H9 (cell line): ENCODE results near the gene SELENOS. TPM values are rescaled to one million over a fixed set of nuclear protein-coding genes. Genes with fewer than 3 reads are reported as not detected.

Source experiments
- DNase-seq: peaks from one replicate; pipeline ENCODE4 v3.0.0-alpha.2; 2017
- H2AFZ ChIP-seq: one replicate; pipeline ENCODE4 v1.6.1; 2013; ENCODE audit warnings: mild to moderate bottlenecking, low read length, control low read depth, moderate library complexity
- H2AK5ac ChIP-seq: 2 replicates; pipeline ENCODE4 v1.6.1; 2013; ENCODE audit warnings: low read length, control low read depth, mixed read lengths; ENCODE audit not compliant: insufficient read length
- H2BK120ac ChIP-seq: one replicate; pipeline ENCODE4 v1.6.1; 2013; ENCODE audit warnings: low read depth, mild to moderate bottlenecking, low read length, control low read depth, inconsistent platforms; ENCODE audit not compliant: poor library complexity, severe bottlenecking
- H2BK12ac ChIP-seq: 2 replicates; pipeline ENCODE4 v1.6.1; 2013; ENCODE audit warnings: low read length, control low read depth, mixed read lengths, low read depth; ENCODE audit not compliant: insufficient read length
- H2BK15ac ChIP-seq: 2 replicates; pipeline ENCODE4 v1.6.1; 2013; ENCODE audit warnings: low read depth, low read length, control low read depth
- H2BK20ac ChIP-seq: one replicate; pipeline ENCODE4 v1.6.1; 2013; ENCODE audit warnings: low read depth, mild to moderate bottlenecking, low read length, control low read depth, inconsistent platforms; ENCODE audit not compliant: poor library complexity, severe bottlenecking
- H2BK5ac ChIP-seq: 2 replicates; pipeline ENCODE4 v1.6.1; 2013; ENCODE audit warnings: low read length, control low read depth, mixed read lengths; ENCODE audit not compliant: insufficient read length
- H3K14ac ChIP-seq: 2 replicates; pipeline ENCODE4 v1.6.1; 2013; ENCODE audit warnings: low read length, control low read depth; ENCODE audit not compliant: insufficient read depth
- H3K18ac ChIP-seq: 2 replicates; pipeline ENCODE4 v1.6.1; 2013; ENCODE audit warnings: low read depth, mild to moderate bottlenecking, mixed read lengths, low read length, control low read depth; ENCODE audit not compliant: insufficient read length
- H3K23ac ChIP-seq: 2 replicates; pipeline ENCODE4 v1.6.1; 2013; ENCODE audit warnings: low read length, control low read depth, mixed read lengths, low read depth; ENCODE audit not compliant: insufficient read length
- H3K23me2 ChIP-seq: 2 replicates; pipeline ENCODE4 v1.6.1; 2013; ENCODE audit warnings: low read depth, mild to moderate bottlenecking, mixed read lengths, low read length, control low read depth; ENCODE audit not compliant: insufficient read length, poor library complexity, severe bottlenecking
- H3K27ac ChIP-seq: 2 replicates; pipeline ENCODE4 v1.5.1; 2013; ENCODE audit warnings: low read length, control low read depth, mixed read lengths, low read depth; ENCODE audit not compliant: insufficient read length
- H3K27me3 ChIP-seq: 2 replicates; pipeline ENCODE4 v1.6.1; 2013; ENCODE audit warnings: low read length, control low read depth, inconsistent platforms; ENCODE audit not compliant: insufficient read depth
- H3K4ac ChIP-seq: 2 replicates; pipeline ENCODE4 v1.6.1; 2013; ENCODE audit warnings: low read depth, mild to moderate bottlenecking, control low read depth, inconsistent platforms, low read length, moderate library complexity
- H3K4me1 ChIP-seq: 2 replicates; pipeline ENCODE4 v1.6.1; 2013; ENCODE audit warnings: low read length, control low read depth, inconsistent platforms; ENCODE audit not compliant: insufficient read depth
- H3K4me2 ChIP-seq: 2 replicates; pipeline ENCODE4 v1.6.1; 2013; ENCODE audit warnings: low read length, control low read depth, mixed read lengths; ENCODE audit not compliant: insufficient read length, insufficient read depth
- H3K56ac ChIP-seq: 2 replicates; pipeline ENCODE4 v1.6.1; 2013; ENCODE audit warnings: low read depth, mild to moderate bottlenecking, mixed read lengths, low read length, control low read depth; ENCODE audit not compliant: insufficient read length
- H3K79me1 ChIP-seq: 2 replicates; pipeline ENCODE4 v1.6.1; 2013; ENCODE audit warnings: low read depth, mild to moderate bottlenecking, moderate library complexity, low read length, control low read depth, inconsistent platforms; ENCODE audit not compliant: insufficient read depth, poor library complexity, severe bottlenecking
- H3K79me2 ChIP-seq: 2 replicates; pipeline ENCODE4 v1.6.1; 2013; ENCODE audit warnings: low read length, control low read depth, inconsistent platforms; ENCODE audit not compliant: insufficient read depth
- H3K9ac ChIP-seq: 2 replicates; pipeline ENCODE4 v1.6.1; 2013; ENCODE audit warnings: low read length, control low read depth, mixed read lengths; ENCODE audit not compliant: insufficient read length; ENCODE audit errors: extremely low read depth
- H3K9me3 ChIP-seq: one replicate; pipeline ENCODE4 v1.6.1; 2013; ENCODE audit warnings: low read depth, low read length, inconsistent platforms; ENCODE audit not compliant: control insufficient read depth
- H3T11ph ChIP-seq: one replicate; pipeline ENCODE4 v1.6.1; 2013; ENCODE audit warnings: mild to moderate bottlenecking, low read length, control low read depth, inconsistent platforms
- H4K20me1 ChIP-seq: one replicate; pipeline ENCODE4 v1.6.1; 2013; ENCODE audit not compliant: control insufficient read depth, insufficient read length, insufficient read depth
- H4K5ac ChIP-seq: 2 replicates; pipeline ENCODE4 v1.6.1; 2013; ENCODE audit warnings: low read depth, mild to moderate bottlenecking, mixed read lengths, low read length, control low read depth; ENCODE audit not compliant: insufficient read length
- H4K8ac ChIP-seq: replicated peaks from 2 replicates; pipeline ENCODE4 v1.6.1; 2013; ENCODE audit warnings: low read length, control low read depth, mixed read lengths, low read depth; ENCODE audit not compliant: insufficient read length
- H4K91ac ChIP-seq: 2 replicates; pipeline ENCODE4 v1.6.1; 2013; ENCODE audit warnings: low read depth, mild to moderate bottlenecking, moderate library complexity, mixed read lengths, low read length, control low read depth; ENCODE audit not compliant: insufficient read length
- H3K27ac Mint-ChIP-seq, 3 experiments: 2 replicates in 2 of 3; 3 replicates in 1 of 3; pipeline ENCODE4 v1.8.0; 2020 to 2021; ENCODE audit warnings: mixed read lengths in 3 of 3, mild to moderate bottlenecking in 1 of 3, moderate library complexity in 1 of 3
- H3K27me3 Mint-ChIP-seq: 2 replicates; pipeline ENCODE4 v1.8.0; 2021; ENCODE audit warnings: low read depth, mild to moderate bottlenecking, moderate library complexity, mixed read lengths
- H3K36me3 Mint-ChIP-seq, 3 experiments: 2 replicates in 2 of 3; 3 replicates in 1 of 3; pipeline ENCODE4 v1.8.0; 2020 to 2021; ENCODE audit warnings: low read depth in 3 of 3, mixed read lengths in 3 of 3; ENCODE audit not compliant: insufficient read depth in 1 of 3
- H3K4me1 Mint-ChIP-seq, 2 experiments: 2 replicates each; pipeline ENCODE4 v1.8.0; 2020; ENCODE audit warnings: mixed read lengths in 2 of 2
- H3K4me3 Mint-ChIP-seq, 2 experiments: 2 replicates in 1 of 2; 3 replicates in 1 of 2; pipeline ENCODE4 v1.8.0; 2020 to 2021; ENCODE audit warnings: mild to moderate bottlenecking in 2 of 2, mixed read lengths in 2 of 2, moderate library complexity in 1 of 2
- H3K9me3 Mint-ChIP-seq, 2 experiments: 2 replicates in 1 of 2; 3 replicates in 1 of 2; pipeline ENCODE4 v1.8.0; 2020; ENCODE audit warnings: mild to moderate bottlenecking in 2 of 2, mixed read lengths in 2 of 2, moderate library complexity in 1 of 2
- CTCF ChIP-seq: fragments of 200-600 bp; sonication (generic); conservative IDR thresholded peaks from 3 replicates; pipeline ENCODE4 v1.8.0; 2021; ENCODE audit warnings: antibody characterized with exemption, mild to moderate bottlenecking
- WGBS: extraction: QIAGEN DNeasy Blood & Tissue Kit; methylation state at CpG from one replicate; pipeline ENCODE4 v1.1.7; 2013; ENCODE audit warnings: missing lambda C conversion rate, low lambda C conversion rate, mixed read lengths; ENCODE audit not compliant: insufficient read length; ENCODE audit errors: extremely low coverage; 5-methylcytosine and 5-hydroxymethylcytosine counted together
- total RNA-seq: library from RNA; stranded (reverse); gene quantifications from 2 replicates; pipeline ENCODE4 v1.2.1, GENCODE V29; 2021

The SELENOS gene
- total RNA-seq, 1 experiment from 2014 or later, result 57.7 TPM

GRCh38 chr15:101243420-101243819 is 33.9 kb downstream of the SELENOS start:
- WGBS, result no CpG with 5 or more reads among the region's 9 CpGs
- no peak overlapping the region for H2BK120ac ChIP-seq

More at GRCh38 chr15:101243420-101243819, 33.9 kb downstream of the SELENOS start:
- Histone ChIP-seq H3K9me3 (no peaks in the 10 kb centered on the region), H3K27me3 (no peaks in the 10 kb centered on the region), H3K27ac (no peak overlapping the region), H3T11ph (no peak overlapping the region), H2BK20ac (no peak overlapping the region), H4K8ac (no peak overlapping the region), H3K4me2 (no peak overlapping the region), H2AFZ (no peak overlapping the region), H3K79me1 (peaks cover 6% of the 10 kb centered on the region), H4K5ac (no peak overlapping the region), H4K20me1 (peaks cover 5% of the 10 kb centered on the region), H2AK5ac (no peak overlapping the region), H3K4me1 (peaks cover 11% of the 10 kb centered on the region), H3K56ac (no peak overlapping the region), H3K18ac (no peak overlapping the region), H2BK15ac (no peak overlapping the region), H3K23me2 (no peaks in the 10 kb centered on the region), H2BK12ac (no peak overlapping the region), H2BK5ac (no peak overlapping the region), H3K4ac (no peak overlapping the region), H3K79me2 (peaks cover 80% of the 10 kb centered on the region), H3K14ac (no peak overlapping the region), H3K9ac (no peak overlapping the region), H4K91ac (no peak overlapping the region), H3K23ac (no peak overlapping the region)
- no peak overlapping the region for H3K4me3 Mint-ChIP-seq
- peak overlapping the region; percentile 10 to 72 (median 24); a peak in 4 of 7 replicates for H3K27ac Mint-ChIP-seq
- DNase-seq, result no peak
- no peaks in the 10 kb centered on the region for H3K27me3 Mint-ChIP-seq
- no peak for TF ChIP-seq CTCF
- no peaks in the 10 kb centered on the region for H3K9me3 Mint-ChIP-seq
- peaks cover 58 to 74% of the 10 kb centered on the region in 2 experiments for H3K4me1 Mint-ChIP-seq
- peaks cover 0 to 10% (median 4%) of the 10 kb centered on the region in 3 experiments; a peak in 4 of 7 replicates for H3K36me3 Mint-ChIP-seq
